ENCODE data around the gene C9.

DNA sequence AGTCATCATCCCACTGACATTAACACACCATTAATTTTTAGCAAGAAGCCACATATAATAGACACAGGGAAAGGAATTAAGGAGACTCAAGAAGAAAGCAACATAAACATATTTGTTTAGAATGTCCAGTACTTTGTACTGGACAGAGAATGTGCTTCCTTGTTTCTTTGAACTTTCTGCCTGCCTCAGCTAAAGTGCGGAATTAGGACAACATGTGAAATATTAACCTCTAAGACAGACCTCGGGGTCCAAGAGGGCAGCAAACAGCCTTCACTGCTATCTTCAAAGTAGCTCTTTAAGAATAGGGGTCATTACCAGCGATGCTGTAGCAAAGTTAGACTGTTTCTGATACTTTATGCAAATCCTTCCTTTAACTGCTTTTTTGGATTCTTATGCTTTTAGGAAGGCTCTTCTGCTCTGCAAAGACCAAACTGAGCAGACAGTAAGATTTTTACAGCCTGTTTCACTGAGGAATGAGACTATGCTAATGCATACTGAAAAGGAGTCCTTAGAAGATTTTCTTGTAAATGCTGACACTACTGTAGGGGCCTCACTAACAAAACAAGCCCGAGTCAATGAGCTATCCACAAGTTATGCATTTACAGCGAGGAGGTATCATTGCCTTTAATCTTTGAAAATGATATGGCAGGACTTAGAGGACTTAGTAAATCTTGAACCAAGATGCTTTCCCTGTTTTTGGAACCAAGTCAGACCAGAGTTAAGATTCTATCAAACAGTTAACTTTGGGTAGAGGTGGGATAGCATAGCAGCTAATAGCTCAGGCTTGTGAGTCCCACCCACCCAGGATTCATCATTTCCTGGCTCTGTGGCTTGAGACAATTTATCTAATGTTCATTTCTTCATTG is 36.7 kb upstream of the C9 start:
- TF ChIP-seq YY1 (IDR thresholded peaks at IDR 0.05; ENCODE audit: insufficient read depth, insufficient read length): no peak
- no peak for TF ChIP-seq SUZ12 (IDR thresholded peaks at IDR 0.05; ENCODE audit: extremely low read depth, insufficient read depth, insufficient read length)
- TF ChIP-seq ZNF274 (IDR thresholded peaks at IDR 0.05; ENCODE audit: low read depth, low read length): no peak
